ENCODE measurements around the gene HEPN1.

- no peak for TF ChIP-seq EZH2 (IDR thresholded peaks at IDR 0.05; ENCODE audit: borderline replicate concordance, control insufficient read depth, low read depth, low read length)
- TF ChIP-seq CTCF (IDR thresholded peaks at IDR 0.05 in 2 of 3, conservative IDR thresholded peaks at IDR 0.05 in 1 of 3; ENCODE audit: control insufficient read depth in 2 of 3, extremely low read depth in 1 of 3, insufficient read depth in 1 of 3, low read depth in 3 of 3, low read length in 3 of 3) = no peak
- TF ChIP-seq GATAD2B (conservative IDR thresholded peaks at IDR 0.05; ENCODE audit: low read depth) = no peak
- TF ChIP-seq, protein P1, sequence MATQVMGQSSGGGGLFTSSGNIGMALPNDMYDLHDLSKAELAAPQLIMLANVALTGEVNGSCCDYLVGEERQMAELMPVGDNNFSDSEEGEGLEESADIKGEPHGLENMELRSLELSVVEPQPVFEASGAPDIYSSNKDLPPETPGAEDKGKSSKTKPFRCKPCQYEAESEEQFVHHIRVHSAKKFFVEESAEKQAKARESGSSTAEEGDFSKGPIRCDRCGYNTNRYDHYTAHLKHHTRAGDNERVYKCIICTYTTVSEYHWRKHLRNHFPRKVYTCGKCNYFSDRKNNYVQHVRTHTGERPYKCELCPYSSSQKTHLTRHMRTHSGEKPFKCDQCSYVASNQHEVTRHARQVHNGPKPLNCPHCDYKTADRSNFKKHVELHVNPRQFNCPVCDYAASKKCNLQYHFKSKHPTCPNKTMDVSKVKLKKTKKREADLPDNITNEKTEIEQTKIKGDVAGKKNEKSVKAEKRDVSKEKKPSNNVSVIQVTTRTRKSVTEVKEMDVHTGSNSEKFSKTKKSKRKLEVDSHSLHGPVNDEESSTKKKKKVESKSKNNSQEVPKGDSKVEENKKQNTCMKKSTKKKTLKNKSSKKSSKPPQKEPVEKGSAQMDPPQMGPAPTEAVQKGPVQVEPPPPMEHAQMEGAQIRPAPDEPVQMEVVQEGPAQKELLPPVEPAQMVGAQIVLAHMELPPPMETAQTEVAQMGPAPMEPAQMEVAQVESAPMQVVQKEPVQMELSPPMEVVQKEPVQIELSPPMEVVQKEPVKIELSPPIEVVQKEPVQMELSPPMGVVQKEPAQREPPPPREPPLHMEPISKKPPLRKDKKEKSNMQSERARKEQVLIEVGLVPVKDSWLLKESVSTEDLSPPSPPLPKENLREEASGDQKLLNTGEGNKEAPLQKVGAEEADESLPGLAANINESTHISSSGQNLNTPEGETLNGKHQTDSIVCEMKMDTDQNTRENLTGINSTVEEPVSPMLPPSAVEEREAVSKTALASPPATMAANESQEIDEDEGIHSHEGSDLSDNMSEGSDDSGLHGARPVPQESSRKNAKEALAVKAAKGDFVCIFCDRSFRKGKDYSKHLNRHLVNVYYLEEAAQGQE (IDR thresholded peaks at IDR 0.05; ENCODE audit: low read depth, low read length) = no peak
- no peak for TF ChIP-seq TCF12 (IDR thresholded peaks at IDR 0.05; ENCODE audit: low read depth, low read length)
- no peak for TF ChIP-seq SP1 (IDR thresholded peaks at IDR 0.05; ENCODE audit: low read depth, low read length)
- no peak for TF ChIP-seq EP300 (IDR thresholded peaks at IDR 0.05; ENCODE audit: borderline replicate concordance in 1 of 2, control insufficient read depth in 1 of 2, low read depth in 2 of 2, low read length in 2 of 2)
- TF ChIP-seq MEF2B (IDR thresholded peaks at IDR 0.05; ENCODE audit: partially characterized antibody, poor library complexity, severe bottlenecking) = no peak
- TF ChIP-seq POLR2AphosphoS5 (IDR thresholded peaks at IDR 0.05; ENCODE audit: low read length) = no peak
- no peak for TF ChIP-seq SMAD1 (IDR thresholded peaks at IDR 0.05; ENCODE audit: low read depth, partially characterized antibody)
- no peak for TF ChIP-seq IKZF1 (conservative IDR thresholded peaks at IDR 0.05)
- TF ChIP-seq CBX5 (IDR thresholded peaks at IDR 0.05; ENCODE audit: low read depth) = no peak
- no peak for TF ChIP-seq SREBF2 (IDR thresholded peaks at IDR 0.05; ENCODE audit: low read length)
Measured at GRCh38 chr11:124877910-124878758, 40.9 kb upstream of the HEPN1 start.

Measured in GM12878 (cell line).